HL-60 (cell line): ENCODE measurements around the gene LRRK1.
A peak's percentile ranks its signal among the peaks of the same experiment; 100 is the strongest.

Experiments
- DNase-seq, 2 experiments: peaks; one replicate each; pipeline ENCODE4 v3.0.0-alpha.2; 2010 to 2020; ENCODE audit warnings: low read depth in 1 of 2, low spot score in 1 of 2
- H3K27ac ChIP-seq: fragments of 250-450 bp; sonication (Bioruptor Pico); replicated peaks from 2 replicates; pipeline ENCODE4 v1.5.1; 2020; ENCODE audit warnings: mild to moderate bottlenecking, moderate library complexity
- H3K27me3 ChIP-seq: fragments of 250-450 bp; sonication (Bioruptor Pico); 2 replicates; pipeline ENCODE4 v1.5.1; 2021; ENCODE audit warnings: mild to moderate bottlenecking, moderate library complexity; ENCODE audit not compliant: insufficient read depth, poor library complexity, severe bottlenecking
- H3K4me3 ChIP-seq: replicated peaks from 2 replicates; pipeline ENCODE4 v1.5.1; 2011; ENCODE audit warnings: mild to moderate bottlenecking, control low read depth, low read length; ENCODE audit not compliant: insufficient read depth
- CTCF ChIP-seq: IDR thresholded peaks from one replicate; pipeline ENCODE4 v1.5.1; 2011; ENCODE audit warnings: low read length, control low read depth, inconsistent platforms; ENCODE audit not compliant: insufficient read depth
- GABPA ChIP-seq: IDR thresholded peaks from 2 replicates; pipeline ENCODE4 v1.6.1; 2012; ENCODE audit warnings: low read depth
- POLR2AphosphoS5 ChIP-seq: IDR thresholded peaks from 2 replicates; pipeline ENCODE4 v1.6.1; 2012; ENCODE audit warnings: low read depth
- REST ChIP-seq: IDR thresholded peaks from 2 replicates; pipeline ENCODE4 v1.6.1; 2012; ENCODE audit warnings: low read depth; ENCODE audit not compliant: insufficient replicate concordance
- SPI1 ChIP-seq: IDR thresholded peaks from 2 replicates; pipeline ENCODE4 v1.6.1; 2012; ENCODE audit warnings: low read depth, mild to moderate bottlenecking, borderline replicate concordance

Gene LRRK1

GRCh38 chr15:101087172-101087769 lies 168.1 kb downstream of the LRRK1 start:
- H3K27me3 ChIP-seq, result no peaks in the 10 kb centered on the region
- no peak for DNase-seq
- TF ChIP-seq POLR2AphosphoS5 (no peak), REST (no peak), GABPA (no peak), CTCF (no peak), SPI1 (peak; percentile 88)
- no peak overlapping the region for H3K27ac ChIP-seq
- no peak overlapping the region for H3K4me3 ChIP-seq

- TF ChIP-seq SPI1 (peak; percentile 17; the same call in 1 of the 2 replicates), REST (no peak)
- H3K4me3 ChIP-seq, result no peak overlapping the region
Observed at GRCh38 chr15:101088271-101088670, 169.1 kb downstream of the LRRK1 start.

GRCh38 chr15:101088788-101089578 lies 169.8 kb downstream of the LRRK1 start:
- Histone ChIP-seq H3K27ac (0 out of 2 replicates have a peak overlapping the region, but pooled peaks have one; percentile 34), H3K4me3 (no peak overlapping the region), H3K27me3 (no peaks in the 10 kb centered on the region)
- no peak for TF ChIP-seq SPI1
- TF ChIP-seq POLR2AphosphoS5, result no peak
- peak; percentile 84 for TF ChIP-seq CTCF
- TF ChIP-seq REST, result no peak
- TF ChIP-seq GABPA, result no peak
- DNase-seq, result peak; percentile 29 to 74

More at GRCh38 chr15:101088271-101088670, 169.1 kb downstream of the LRRK1 start:
- H3K27ac ChIP-seq, result no peak overlapping the region
- peak in 1 of 2 experiments; percentile 35 for DNase-seq
- H3K27me3 ChIP-seq, result no peaks in the 10 kb centered on the region
